HG03565 (cell line): ENCODE results near the gene ZNF81.
"Not testable (repeated sequence)": the region's sequence is repeated elsewhere in the genome, so short reads cannot be mapped to it uniquely, and the experiment has no call there.

Experiments used
- ATAC-seq: cut with Tn5 transposase; IDR thresholded peaks from one replicate; pipeline ENCODE4 v1.9.1; 2021; ENCODE audit warnings: mild to moderate bottlenecking, moderate library complexity; ENCODE audit not compliant: unreplicated experiment

ZNF81 gene

DNA sequence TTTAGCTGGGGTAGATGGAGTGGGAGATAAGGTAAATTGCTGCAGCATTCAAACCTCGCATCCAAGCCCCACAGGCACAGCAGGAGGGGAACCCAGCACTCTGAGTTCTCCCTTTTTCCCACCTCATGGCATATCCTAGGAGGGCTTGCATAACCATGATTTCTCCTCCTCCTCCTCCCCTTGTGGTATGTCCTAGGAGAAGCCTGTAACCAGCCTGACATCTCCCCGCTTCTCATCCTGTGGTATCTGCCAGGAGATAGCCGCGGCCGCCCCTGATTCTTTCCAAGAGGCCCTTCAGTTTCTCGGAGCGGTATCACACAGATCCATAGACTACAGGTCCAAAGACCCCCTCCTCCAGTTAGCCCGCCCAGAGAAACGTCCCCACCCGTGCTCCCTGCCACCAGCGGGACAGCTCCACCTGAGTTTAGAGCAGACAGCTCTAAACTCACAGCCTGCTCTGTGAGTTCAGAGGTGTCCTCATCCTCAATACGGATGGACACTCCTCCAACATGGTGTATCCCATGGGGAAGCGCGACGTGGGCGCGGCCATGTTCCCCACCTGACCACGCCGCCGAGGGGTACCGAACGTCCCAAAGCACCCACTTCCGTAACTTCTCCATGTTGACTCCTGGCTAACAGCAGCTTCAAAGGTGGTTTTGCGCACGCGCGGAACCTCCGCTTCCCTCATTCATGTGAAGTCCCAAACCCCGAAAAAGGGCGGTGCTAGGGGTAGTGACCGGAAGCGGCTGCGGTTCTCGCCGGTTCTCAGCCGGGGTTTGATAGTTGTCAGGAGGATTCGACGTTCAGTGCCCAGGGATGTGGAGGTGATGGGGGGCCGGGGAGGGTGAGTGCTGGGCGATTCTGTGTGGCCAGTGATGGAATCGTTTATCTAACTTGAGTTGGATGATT lies at the start of gene ZNF81:
TSS of gene ZNF81 (plus strand) at position 739 of the 909 bp plus-strand sequence. CDS start 9,366 bp downstream, outside the sequence.
- ATAC-seq, result peak; percentile 82

DNA sequence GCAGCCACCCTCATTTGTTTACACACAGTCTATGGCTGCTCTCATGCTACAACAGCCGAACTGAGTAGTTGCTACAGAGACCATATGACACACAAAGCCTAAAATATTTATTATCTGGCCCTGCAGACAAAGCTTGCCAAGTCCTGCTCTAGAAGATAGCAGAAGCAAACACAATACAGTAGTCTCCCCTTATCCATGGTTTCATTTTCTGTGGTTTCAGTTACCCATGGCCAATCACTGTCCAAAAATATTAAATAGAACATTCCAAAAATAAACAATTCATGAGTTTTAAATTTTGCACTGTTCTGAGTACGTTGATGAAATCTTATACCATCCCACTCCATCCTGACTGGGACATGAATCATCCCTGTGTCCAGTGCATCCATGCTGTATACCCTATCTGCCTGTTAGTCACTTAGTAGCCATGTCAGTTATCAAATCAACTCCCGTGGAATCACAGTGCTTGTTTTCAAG lies 40.2 kb upstream of the ZNF81 start:
- ATAC-seq, result no peak

DNA sequence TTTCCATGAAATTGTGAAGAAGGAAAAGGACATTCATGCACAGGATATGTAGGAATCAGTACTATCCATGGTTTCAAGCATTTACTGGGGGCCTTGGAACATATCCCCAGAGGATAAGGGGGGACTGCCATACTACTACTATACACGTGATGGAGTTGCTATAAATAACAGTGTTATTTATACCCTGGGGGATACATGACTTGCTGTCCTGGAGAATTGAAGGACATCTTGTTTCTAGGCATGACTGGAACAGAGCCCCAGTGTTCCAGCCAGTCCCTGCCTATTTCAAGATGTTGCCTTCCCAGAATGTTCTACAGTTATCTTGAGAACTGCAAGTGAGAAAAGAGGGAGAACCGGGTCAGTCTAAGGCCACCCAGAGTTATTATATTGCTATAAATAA lies 39.6 kb upstream of the ZNF81 start:
- no peak for ATAC-seq

DNA sequence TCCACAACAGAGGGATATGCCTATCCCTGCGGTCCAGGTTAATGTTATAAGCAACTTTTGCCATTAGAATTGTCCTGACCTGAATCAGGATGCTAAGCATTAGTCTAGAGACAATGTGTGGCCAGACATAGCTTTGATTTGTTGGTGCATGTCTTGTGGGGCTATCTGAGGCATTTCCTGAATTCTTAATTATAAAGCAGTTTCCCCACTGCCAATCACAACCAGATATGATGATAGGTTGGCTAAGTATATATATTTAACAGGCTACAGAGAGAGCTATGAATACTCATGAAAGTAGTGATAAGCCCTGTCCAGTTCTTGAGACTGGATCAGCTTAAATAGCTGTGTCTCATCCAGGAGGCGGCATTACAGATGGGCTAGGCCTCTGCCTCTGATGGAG lies 37.8 kb upstream of the ZNF81 start:
- no peak for ATAC-seq

DNA sequence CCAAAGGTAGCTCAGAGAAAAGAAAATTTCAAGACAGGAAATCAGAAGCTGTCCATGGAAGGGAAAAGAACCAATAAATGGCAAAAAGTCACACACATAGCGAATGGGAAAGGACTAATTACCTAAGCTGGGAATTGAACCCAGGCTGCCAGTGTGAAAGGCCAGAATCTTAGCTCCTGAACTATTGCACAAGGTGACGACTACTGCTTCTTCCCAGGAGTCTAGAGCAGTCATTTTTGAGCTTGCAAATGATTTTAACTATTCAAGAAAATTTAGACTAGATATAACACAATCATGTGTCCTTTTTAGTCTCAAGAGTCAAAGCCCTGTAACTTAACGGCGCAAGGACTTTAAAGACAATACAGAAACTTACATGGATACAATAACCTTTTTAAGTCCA lies 34.1 kb upstream of the ZNF81 start:
- no peak for ATAC-seq

DNA sequence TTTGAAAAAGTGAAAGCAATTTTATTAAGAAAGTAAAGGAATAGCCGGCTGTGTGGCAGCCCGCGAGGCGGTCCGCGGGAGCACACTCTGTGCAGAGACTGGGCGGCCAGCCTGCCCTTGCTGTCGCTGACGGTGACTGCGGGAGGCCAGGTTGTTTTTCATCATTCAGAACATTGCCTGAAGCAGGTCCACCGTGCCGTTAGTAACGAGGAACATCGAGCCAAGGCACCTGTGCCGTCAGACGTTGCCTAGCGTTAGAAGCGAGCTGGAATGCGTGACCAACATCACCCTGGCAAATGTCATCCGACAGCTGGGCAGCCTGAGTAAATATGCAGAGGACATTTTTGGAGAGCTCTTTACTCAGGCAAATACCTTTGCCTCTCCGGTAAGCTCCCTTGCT lies 33.6 kb upstream of the ZNF81 start:
- ATAC-seq, result not testable (repeated sequence)

DNA sequence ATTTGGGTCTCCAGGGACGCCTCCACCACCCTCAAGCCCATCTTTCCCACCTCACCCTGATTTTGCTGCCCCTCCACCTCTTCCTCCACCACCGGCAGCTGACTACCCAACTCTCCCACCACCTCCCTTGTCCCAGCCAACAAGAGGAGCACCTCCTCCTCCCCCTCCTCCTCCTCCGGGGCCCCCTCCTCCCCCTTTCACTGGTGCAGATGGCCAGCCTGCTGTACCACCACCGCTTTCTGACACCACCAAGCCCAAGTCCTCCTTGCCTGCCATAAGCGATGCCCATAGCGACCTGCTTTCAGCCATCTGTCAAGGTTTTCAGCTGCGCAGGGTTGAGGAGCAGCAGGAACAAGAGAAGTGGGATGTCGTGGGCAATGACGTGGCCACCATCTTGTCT lies 32.4 kb upstream of the ZNF81 start:
- no peak for ATAC-seq

DNA sequence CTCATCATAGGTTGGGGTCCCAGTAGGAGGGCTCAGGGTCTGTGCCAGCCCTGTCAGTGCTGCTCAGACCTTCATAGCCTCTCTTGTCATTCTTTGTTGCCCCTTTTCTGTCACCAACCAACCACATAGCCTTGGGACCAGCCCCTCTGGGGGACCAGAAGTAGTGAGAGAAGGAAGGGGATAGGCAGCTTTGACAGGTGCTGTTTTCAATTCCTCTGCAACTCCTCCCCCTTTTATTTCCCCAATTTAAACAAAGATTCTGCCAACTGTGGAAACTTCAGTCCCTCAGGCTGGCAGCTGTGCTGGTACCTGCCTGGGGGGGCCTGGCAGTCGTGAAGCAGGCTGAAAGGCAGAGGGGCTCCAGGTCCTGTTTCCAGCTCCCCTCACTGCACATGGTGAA lies 30.9 kb upstream of the ZNF81 start:
- not testable (repeated sequence) for ATAC-seq

DNA sequence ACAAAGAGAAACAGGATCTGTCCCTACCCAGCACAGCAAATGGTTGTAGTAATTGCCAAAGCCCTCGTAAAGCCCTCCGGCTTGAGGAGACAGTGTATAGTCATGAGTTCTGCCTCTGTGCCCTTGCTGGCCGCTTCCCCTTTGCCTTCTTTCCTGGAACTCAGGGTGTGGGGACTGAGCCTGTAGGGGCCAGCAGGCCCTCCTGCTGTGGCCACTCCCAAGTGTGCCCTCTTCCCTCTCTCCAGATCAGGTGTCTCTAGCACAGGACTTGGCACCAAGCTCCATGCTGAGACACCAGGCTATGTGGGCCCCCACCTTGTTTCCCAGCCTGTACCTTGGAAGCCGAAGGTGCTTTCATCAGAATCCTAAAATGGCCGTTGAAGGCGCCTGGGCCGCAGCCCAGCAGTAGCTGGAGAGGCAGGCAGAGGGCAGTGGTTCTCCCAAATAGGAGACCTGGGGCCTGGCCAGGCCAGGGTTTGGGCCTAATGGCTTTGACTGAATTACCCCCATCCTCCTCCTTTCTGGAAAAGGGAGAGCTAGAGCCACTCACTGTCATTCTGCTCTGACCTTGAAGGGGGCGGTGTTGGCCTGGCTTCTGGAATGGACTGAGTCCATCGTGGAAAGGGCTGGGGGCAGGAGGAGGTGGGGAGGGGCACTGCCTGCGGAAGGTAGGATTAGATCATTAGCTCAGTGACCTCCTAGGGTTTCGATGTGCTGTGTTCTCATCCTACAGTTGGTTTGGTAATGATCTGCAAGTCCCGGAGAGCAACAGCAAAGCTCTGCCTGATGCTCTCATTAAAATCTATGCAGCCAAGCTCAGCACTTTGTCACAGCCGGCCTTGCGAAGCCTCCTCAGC lies 30.1 kb upstream of the ZNF81 start:
- not testable (repeated sequence) for ATAC-seq

DNA sequence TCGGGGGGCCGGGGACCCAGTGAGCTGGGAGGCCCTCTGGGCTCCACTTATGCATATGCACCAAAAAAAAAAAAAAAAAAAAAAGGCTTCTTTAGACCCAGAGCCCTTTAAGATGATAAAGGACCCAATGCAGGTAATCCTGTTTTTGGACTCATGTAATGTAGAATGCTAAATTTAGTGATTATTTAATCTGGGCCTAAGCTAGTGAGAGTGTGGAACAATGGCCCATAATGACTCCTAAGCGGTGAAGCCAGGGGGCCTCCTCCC lies 29.5 kb upstream of the ZNF81 start:
- ATAC-seq, result not testable (repeated sequence)

DNA sequence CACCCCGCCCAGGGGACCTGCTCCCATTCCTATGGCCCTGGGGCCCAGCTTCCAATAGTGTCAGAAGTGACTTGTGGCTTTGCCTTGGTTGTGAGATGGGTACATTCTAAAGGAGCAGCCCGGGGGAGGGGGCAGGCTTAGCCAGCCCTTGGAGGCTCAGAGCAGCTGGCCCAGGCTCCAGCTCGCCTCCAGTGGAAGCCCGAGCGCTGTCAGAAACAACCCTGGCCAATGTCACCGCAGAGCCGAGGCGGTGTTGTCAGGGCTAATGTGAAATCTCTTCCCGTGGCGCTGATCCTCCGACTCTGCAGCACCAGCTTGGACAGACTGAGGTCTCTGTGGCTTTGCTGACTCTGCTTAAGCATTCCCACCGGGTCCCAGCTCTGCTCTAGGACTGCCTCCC lies 29.2 kb upstream of the ZNF81 start:
- no peak for ATAC-seq

DNA sequence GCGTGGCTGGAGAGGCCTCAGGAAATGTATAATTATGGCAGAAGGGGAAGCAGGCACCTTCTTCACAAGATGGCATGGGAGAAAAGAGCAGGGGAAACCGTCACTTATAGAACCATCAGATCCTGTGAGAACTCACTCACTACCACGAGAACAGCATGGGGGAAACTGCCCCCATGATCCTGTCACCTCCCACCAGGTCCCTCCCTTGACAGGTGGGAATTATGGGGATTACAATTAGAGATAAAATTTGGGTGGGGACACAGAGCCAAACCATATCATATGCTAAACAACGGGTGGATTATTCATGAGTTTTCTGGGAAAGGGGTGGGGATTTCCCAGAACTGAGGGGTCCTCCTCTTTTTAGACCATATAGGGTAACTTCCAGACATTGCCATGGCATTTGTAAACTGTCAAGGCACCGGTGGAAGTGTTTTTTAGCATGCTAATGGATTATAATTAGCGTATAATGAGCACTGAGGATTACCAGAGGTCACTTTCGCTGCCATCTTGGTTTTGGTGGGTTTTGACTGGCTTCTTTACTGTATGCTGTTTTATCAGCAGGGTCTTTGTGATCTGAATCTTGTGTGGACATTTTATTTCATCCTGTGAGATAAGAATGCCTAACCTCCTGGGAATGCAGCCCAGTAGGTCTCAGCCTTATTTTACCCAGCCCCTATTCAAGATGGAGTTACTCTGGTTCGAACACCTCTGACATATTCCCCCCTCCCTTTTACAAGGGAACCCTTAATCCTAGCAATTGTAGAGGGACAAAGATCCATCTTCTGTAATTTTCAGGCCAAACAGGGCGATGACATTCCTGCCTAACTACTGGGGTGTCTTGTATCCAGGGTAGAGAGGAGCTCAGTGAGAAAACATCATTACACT lies 27.6 kb upstream of the ZNF81 start:
- ATAC-seq, result no peak

DNA sequence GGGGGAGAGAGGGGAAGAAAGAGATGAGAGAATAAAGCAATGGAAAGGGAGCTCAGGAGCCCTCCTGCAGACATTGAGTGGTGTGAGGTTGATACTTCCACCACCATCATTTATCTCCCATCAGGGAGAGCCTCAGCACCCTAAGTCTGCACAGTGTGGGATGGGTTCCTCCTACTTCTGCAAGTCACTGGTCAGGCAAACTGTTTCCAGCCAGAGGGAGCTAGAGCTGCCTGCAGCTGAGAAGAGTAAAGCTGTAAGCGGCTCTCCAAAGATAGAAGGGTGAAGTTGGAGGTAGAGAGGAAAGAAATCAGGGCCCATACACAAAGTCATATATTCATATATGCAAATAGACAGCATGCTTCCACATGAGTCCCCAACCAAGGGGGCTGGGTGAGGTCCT lies 21.9 kb upstream of the ZNF81 start:
- ATAC-seq, result no peak

DNA sequence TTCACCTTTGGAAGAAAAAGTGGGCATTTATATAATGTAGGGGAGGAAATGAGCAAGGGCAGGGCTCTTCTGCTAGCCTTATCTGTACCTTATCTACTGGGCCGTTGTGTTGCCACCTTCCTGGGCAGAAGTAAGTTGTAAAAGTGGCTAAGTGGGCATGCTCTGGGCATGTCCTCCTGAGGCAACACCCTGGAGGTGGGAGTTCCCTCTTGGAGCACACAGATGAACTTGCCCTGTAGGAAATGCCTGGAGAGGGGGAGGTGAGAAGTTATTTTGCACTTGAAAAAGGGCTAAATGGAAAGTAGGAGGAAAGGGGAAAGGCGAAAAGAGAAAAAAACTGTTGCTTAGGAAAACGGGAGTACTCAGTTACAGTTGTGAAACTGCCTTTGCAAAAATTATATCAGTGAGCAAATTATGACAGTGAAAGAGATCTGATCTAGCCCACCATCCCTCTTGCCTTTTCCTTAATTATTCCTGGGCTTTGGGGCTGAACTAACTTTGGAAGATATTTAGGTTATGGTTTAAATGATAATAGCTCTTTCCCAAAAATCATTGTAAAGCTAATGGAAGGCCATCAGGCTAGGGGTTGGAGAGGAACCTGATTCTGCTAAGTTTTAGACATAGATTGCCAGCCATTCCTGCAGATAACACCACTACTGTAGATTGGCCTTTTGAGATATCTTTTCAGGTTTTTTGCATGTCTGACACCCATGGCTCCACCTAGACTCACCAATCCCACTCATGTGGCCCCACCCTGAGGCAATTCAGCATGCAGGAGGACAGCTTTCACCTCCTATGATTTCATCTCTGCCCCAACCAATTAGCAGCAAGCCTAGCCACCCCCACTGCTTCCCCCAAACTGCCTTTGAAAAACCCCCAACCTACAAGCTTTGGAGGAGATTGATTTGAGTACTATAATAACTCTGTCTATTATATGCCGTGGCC lies 20.5 kb upstream of the ZNF81 start:
- ATAC-seq, result no peak

DNA sequence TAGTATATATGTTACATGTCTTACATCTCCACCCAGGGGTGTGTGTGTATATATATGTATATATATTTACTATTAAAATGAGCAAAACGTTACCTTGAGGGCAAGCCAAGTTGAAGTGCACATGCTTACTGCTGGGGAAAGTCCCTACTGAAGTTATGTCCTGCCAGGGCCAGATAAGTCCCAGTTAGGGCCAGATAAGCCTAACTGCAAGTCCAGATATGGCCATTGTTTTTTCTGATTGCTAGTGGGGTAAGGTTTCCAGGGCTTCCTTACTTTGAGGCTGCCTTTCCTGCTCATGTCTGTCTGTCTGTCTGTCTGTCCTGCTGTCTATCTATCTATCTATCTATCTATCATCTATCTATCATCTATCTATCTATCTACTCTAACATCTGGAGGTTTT lies 19.3 kb upstream of the ZNF81 start:
- ATAC-seq, result no peak

DNA sequence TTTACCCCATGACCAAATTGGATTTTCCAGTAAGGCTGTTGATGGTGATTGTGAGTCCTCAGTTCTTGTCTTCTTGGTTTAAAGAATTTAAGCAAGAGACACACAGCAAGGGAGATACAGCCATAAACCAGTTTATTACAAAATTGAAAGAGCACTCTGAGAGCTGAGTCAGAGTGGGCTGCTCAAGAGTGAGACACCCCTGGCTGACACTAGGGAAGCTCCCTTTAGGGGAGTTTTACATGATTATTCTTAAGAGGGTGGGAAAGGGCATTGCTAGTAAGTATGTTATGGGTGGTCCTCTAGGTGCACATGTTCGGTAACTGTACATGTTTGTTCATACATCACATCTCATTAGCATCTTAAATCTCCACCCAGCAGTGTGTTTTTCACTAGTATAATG lies 18.8 kb upstream of the ZNF81 start:
- no peak for ATAC-seq

DNA sequence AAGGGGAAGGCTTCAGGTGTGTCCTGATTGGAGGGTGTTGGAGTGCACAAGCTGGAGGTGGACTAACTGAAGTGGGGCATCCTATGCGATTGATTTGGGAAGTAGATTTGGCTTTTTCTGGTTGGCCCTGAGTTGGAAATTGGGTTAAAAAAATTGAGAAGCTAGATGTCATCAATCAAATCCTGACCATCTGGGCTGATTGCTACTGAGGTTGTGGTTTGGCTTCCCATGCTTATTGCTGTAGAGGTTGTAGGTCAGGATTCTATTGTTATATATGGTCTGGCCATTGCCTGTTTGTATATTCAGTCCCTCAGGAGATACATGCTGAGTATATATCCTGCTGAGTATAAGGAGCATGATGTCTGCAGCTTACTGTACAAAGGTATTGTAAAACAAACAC lies 7.7 kb upstream of the ZNF81 start:
- no peak for ATAC-seq

DNA sequence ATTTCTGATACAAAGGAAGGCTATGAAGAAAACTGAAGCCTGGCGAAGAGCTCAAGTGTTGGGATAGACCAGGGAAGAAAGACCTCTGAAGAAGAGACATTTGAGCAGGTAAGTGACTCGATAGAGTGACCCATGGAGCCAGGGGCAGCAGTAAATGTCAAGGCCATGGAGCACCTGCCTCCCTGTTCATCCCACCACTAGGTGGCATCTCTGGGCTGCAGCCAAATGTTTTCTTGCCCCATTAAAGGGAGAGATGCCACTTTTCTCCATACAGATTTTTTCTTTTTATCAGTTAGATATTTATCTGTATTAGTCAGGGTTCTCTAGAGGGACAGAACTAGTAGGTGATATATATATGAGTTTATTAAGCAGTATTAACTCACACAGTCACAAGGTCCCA lies 4.9 kb upstream of the ZNF81 start:
- ATAC-seq, result no peak

DNA sequence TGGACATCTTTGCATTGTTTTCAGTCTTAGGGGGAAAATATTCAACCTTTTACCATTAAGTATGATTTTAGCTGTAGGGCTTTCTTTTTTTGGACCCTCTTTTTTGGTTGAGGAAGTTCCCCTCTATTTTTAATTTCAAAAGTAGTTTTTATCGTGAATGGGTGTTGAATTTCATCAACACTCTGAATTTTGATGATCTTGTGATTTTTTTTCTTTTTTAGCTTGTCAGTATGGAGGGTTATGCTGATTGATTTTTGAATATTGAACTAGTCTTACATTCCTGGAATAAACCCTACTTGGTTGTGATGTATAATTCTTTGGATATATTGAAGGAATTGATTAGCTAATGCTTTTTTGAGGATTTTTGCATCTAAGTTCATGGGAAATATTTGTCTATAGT lies 1.7 kb downstream of the ZNF81 start:
- ATAC-seq, result no peak

DNA sequence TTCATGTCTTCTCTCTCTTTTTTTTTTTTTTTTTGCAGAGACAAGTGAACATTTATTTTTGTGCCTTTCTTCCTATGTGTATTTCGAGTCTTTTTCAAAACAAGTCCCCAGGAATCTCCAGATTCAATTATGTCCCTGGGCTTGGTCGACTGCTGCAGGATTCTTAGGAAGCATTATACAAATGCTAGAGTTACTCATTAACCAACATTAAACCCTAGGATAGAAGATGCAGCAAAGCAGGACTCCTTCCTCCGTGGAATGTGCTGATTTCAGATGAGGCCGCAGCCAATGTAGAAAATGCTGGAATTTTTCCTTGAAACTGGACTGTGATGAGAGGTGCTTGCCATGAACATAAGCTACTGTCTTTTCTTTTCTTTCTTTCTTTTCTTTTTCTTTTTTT lies 3.4 kb downstream of the ZNF81 start:
- ATAC-seq, result no peak
